AG20443 (cell line): ENCODE results near the gene AATK.

Experiments
- DNase-seq: peaks from one replicate; pipeline ENCODE4 v3.0.0; 2012; ENCODE audit warnings: low spot score, mixed read lengths

Gene AATK

DNA sequence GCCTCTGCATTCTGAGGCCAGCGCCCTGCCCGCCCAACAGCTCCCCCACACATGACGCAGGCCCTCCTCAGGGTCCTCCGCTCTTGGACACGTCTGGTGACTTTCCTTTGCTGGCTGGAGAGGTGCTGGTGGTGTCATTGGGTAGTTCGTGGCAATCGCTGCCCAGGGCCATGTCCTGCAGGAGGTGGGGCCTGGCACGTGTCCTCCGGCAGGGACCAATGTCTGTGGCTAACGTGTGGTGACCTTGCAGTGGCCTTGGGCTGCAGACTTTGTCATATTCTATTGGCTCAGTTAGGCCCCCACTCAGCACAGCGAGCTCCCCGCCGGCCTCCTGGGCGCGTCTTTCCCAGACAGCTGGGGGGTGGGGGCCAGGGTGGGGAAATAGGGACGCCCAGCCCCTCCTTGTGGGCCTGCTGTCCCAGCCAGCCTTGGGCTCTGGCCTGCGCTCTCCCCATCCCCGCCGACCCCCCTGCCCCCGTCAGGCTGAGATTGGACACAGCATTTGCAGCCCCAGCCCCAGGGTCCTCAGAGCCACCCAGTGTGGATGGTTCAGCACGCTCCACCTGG, 52.8 kb downstream of the AATK start:
- no peak for DNase-seq

- no peak for DNase-seq
Measured at GRCh38 chr17:81112450-81112849, 53.6 kb downstream of the AATK start.

DNA sequence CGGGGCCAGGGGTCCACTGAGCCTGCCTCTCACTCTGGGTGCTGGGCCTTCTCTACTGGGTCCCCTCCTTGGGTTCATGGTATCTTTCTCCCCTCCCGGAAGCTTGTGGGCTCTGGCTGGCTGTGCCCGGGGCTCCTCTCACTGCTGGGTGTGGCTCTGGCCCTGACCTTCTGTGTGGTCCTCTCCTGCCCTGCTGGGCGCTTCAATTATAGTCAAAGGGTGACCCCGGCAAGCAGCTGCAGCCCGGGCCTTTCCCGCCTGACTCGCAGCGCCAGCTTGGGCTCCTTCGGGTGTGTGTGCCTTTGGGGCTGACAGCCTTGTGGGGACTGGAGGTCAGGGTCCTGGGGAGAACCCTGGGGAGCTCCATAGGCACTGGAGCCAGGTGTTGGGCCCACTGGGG, 55.0 kb downstream of the AATK start:
- no peak for DNase-seq

DNA sequence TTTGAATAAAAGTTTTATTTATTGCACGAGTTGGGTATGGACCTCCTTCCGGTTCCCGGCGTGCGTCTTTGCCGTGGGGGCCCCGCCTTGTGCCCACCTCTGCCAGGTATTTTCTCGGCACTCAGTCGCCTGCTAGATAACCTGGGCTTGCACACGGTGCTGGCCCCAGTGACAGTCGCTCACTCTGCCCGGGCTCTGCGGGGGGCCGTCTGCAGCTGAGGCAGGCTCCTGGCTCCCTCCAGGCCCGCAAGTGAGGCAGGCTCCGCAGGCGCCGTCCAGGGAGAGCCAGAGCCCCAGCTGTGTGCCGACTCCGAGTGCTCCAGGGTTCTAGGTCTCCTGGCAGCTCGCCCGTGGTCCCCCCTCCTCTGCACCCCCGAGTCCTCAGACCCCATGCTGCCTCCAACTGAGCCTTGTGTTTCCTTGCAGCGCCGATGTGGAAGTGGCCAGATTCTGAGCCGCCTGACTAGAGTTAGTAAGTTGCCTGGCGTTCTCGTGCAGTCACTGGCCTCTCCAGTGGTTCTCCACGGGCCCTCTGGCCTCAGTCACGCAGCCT, 55.5 kb downstream of the AATK start:
- DNase-seq: no peak

DNA sequence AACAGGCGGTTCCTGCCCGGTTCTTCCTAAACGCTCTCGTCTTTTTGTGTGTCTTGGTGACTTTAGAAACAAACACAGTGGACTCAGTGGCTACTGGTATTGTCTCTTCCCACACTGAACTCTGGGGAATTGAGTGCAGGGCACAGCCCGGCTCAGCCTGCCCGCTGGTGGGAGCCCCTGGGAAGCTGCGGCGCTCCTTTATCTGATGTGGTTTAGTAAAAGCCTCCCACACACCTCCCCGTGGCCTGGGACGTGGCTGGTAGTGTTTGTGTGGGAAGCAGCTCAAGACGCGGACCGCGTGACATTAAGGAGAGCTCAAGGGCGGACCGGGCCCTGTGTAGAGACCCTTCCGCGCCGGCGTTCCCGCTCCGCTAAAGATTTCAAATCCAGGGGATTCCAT, 56.1 kb downstream of the AATK start:
- no peak for DNase-seq

DNA sequence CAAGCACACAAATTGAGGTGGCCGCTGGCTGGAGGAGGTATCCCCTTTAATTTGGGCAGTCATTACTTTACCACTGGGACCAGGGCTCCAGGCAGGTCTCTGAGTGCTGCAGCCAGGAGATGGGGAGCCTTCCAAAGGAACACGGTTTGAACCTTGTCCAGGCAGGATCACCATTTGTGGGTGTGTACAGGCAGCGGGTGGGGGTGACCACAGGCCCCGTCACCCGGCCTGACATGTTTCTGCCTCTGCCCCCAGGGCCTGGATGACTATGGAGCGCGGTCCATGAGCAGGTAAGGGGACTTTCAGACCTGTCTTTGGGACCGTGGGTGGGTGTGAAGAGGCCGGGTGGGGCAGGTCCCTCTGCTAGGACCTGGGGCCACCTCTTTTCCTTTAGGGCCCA, 57.8 kb downstream of the AATK start:
- DNase-seq: no peak

DNA sequence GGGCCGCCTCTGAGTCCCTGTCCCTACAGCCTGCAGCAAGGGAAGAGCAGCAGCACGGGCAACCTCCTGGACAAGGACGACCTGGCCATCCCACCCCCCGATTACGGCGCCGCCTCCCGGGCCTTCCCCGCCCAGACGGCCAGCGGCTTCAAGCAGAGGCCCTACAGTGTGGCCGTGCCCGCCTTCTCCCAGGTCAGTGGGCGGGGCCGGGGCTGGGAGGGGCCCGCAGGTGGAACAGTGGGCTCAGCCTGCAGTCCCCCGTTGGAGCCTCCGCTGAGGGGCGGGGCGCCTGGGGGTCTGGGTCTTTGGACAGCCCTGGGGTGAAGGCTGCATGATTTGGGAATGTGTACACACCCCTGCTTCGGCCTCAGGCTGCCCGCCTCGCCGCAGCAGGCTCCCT, 59.3 kb downstream of the AATK start:
- DNase-seq: no peak

DNA sequence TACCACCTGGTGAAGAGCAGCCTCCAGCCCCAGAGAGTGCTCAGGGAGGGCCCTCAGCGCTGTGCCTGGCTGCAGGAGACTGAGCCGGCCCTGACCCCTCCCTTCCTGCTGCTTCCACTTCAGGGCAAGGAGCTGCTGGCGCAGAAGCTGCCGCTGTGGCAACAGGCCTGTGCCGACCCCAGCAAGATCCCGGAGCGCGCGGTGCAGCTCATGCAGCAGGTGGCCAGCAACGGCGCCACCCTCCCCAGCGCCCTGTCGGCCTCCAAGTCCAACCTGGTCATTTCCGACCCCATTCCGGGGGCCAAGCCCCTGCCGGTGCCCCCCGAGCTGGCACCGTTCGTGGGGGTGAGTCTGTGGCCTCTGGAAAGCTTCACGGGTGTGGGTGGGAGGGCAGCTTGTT, 62.6 kb downstream of the AATK start:
- no peak for DNase-seq

GRCh38 chr17:81102869-81103268, 63.2 kb downstream of the AATK start:
- DNase-seq: no peak

- DNase-seq: no peak
Measured at GRCh38 chr17:81102352-81102751, 63.7 kb downstream of the AATK start.

DNA sequence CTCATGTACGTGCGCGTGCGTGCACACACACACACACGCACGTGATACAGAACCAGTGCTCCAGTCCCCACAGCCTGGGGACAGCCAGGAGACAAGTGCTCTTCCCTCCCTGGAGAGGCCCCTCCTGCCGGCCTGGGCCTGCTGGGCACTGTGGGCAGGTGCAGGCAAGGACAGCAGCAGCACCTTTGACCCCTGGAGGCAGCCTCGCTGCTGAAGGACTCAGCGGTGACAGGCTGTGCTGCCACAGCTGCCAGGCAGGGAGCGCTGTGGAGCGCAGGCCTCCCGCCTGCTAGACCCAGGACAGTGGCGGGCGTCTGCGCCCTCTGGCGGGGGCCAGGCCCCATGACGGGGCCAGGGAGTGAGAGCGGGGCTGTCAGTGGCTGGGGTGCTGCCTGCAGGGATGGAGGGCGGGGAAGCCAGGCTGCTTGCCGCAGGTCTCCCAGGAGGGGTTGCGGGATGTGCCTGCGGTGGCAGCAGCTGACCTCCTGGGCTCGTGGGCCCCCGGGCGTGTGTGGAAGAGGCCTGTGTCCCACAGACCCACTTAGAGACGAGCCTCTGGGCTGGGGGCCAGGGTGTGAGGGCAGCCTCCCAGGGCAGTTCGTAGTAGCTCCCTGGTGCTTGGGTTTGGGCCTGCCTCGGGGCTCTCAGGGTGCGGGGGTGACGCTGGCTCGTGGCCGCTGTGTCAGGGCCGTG, 64.3 kb downstream of the AATK start:
- DNase-seq: peak; percentile 96

GRCh38 chr17:81100668-81101067, 65.4 kb downstream of the AATK start:
- no peak for DNase-seq

GRCh38 chr17:81099888-81100287, 66.1 kb downstream of the AATK start:
- DNase-seq: no peak

- peak; percentile 37 for DNase-seq
Measured at GRCh38 chr17:81097943-81098308, 68.1 kb downstream of the AATK start.

DNA sequence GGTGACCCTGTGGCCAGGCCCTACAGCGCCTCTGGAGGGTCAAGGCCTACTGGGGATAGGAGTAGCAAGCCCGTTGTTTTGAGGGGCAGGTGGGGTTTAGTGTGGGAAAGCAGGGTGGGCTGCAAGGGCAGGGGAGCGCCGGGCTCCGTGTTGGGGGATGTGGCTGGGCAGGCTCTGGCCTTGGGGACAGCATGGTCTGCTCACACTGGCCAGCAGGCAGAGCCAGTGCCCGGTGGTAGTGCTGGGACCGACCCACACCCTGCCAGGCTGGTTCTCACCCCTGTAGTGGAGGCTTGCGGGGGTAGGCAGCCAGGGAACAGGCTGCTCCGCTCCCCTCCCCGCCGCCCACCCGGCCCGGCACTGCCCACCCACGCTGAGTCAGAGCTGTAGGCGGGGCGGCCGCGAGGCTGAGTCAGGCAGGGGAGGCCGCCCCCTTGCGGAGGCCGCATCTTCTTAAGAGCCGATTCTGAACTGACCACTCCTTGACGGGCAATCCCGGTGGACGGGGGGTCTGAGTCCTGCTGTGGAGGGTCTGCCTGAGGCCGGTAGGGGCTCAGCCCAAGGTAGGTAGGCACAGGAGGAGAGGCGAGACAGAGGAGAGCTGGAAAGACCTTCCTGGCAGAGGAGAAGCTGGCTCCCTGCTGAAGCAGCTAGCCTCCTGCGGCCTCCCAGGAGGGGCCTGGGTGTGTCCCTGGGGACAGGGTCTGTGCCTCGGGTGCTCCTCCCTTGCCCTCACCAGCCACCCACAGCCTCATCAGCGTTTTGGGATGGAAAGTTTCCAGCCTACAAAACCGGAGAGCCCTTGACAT, 68.7 kb downstream of the AATK start:
- peak; percentile 93 for DNase-seq

- no peak for DNase-seq
Measured at GRCh38 chr17:81096741-81097133, 69.3 kb downstream of the AATK start.

DNA sequence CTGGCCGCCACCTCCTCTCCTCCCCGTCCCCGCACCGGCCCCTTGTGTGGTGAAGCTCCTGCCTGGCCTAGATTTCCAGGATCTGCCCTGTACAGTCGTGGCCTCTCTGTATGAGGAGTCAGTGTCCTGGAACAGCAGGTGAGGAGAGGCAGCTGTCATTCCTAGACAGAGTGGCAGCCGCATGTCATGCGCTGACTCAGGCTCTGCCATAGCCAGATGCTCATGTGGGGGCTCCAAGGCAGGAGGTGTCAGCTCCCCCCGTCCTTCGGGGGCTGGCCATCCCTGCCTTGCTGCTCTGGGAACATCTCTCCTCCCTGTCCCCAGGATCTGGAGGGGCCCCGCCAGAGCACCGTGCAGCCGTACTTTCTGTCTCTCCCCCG, 70.6 kb downstream of the AATK start:
- DNase-seq: no peak

DNA sequence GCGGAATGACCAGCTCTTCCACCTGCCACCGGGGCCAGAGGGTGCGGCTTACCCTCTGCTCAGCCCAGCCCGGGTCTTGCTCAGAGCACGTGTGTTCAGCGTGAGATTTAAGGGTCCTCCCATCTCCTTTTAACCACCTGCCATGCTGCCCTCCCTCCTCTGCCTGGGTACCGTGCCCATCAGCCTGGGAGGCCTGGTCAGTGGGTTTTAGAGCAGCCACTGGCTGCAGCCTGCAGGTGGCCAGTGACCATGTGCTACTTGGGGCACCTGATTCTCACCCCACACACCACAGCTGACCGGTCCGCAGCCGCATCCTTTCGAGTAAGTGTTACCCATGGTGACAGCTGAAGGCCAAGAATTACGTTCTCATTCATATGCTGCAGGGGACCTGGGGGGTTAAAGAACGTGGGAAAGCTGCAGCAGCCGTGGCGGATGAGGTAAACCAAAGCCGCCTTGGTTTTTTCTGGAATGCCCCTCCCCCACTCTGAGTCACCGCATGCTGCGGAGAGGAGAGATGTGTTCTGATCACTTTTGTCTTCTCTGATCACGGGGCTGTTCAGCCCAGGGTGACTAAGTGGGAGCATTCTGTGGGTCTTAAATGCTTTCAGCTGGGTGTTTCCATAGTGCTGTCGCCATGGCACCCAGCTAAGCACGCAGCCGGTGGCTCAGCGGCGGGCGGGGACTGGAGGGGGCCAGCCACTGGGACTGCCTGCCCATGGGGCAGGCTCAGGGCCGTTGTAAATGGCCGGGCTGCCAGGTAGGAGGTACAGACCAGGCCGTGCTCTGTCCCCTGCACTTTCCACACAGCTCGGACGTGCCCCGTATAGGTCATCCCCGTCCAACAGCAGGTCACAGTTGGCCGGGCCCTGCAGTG, 71.3 kb downstream of the AATK start:
- peak; percentile 97 for DNase-seq

DNA sequence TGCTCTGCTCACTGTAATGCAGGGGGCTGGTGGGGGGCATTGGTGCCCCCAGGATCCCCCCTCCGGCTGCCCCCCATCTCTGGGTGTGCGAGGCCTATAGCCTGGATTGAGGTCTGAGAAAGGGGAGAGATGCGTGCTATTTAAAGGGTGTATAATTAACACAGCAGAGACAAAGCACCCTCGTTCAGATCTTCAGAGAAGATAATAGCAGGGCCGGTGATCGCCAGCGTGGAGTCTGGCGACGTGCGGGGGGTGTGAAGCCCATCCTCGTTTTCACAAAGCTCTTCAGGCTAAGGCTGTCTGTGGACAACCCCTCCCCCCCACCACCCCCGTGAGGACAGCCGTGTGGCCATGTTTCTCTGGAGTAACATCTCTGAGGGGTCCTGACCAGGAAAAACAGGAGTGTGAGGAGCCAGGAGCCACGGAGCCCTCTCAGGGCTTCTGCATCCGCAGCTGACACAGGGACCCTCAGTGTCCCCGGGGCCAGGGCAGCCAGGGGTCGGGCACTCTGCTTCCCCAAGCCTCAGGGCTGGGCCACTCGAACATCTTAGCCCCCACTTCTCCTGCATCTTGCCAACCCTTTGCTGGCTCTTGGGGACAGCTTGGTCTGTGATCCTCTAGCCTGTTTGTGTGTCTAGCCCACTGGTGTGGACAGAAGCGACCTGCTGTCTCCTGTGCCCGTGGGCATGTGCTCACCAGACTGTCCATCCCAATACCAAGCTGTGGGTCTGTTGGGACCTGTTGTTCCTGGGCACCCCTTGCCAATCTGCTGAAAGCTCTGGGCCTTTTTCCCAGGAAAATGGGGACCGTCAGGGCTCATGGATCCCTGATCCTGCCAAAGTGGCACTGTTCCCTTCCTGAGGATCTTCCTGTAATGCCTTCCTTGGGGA, 72.2 kb downstream of the AATK start:
- no peak for DNase-seq

DNA sequence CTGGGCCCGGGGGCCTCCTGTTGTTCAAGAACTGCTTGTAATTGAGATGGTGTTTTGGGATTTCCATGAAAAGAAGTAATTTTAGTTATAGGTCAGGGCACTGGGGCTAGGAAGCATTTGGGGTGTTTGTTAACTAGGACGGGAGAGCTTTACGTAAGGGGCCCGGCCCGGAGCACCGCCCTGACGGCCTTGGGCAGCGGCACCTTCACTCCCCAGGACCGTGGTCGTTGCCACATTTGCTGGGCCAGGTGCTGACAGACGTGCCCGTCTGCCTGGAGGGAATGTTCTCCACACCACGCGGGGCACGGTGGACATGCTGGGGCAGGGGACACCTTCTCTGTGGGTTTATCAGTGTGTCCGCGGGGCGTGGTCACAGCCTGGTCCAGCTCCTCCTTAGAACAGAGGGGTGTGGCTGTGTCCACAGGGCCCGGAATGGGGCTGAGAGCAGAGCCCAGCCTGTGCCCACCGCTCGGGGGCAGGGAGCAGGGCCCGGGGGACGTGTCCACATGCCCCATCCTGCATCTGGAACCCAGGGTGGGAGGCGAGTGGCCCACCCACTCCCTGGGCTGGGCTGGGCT, 73.4 kb downstream of the AATK start:
- DNase-seq: no peak
